Hepatocyte (in vitro differentiated cells): ENCODE measurements around the gene FBXL15.

Experiments
- CTCF ChIP-seq: fragments of 200-600 bp; sonication (generic); IDR thresholded peaks from 2 replicates; pipeline ENCODE4 v1.5.1; 2016; ENCODE audit warnings: antibody characterized with exemption, mild to moderate bottlenecking; ENCODE audit not compliant: poor library complexity
- EZH2 ChIP-seq: fragments of 200-600 bp; sonication (generic); IDR thresholded peaks from 2 replicates; pipeline ENCODE4 v1.6.1; 2016; ENCODE audit warnings: antibody characterized with exemption, mild to moderate bottlenecking, borderline replicate concordance
- EZH2phosphoT487 ChIP-seq: fragments of 200-600 bp; sonication (generic); IDR thresholded peaks from one replicate; pipeline ENCODE4 v1.6.1; 2018; ENCODE audit warnings: antibody characterized with exemption, mild to moderate bottlenecking, low read depth, moderate library complexity; ENCODE audit not compliant: unreplicated experiment, severe bottlenecking

GRCh38 chr10:102401342-102401654, 19.3 kb upstream of the FBXL15 start:
- TF ChIP-seq CTCF: no peak
- TF ChIP-seq EZH2: no peak
- TF ChIP-seq EZH2phosphoT487: no peak
